WTC11 (cell line): ENCODE data around the gene GUCD1.

Experiments used
- CTCF ChIP-seq: fragments of 200-600 bp; IDR thresholded peaks from 2 replicates; pipeline ENCODE4 v1.8.0; 2022; ENCODE audit warnings: antibody characterized with exemption
- SMAD3 ChIP-seq: sonication (generic); formaldehyde crosslinking; IDR thresholded peaks from 2 replicates; pipeline ENCODE4 v1.8.0; 2022; ENCODE audit warnings: missing genetic modification reagents, mild to moderate bottlenecking, borderline replicate concordance

- TF ChIP-seq CTCF (no peak), SMAD3 (CRISPR knock-in tag) (no peak)
Measured at GRCh38 chr22:24494167-24494527, 60.8 kb downstream of the GUCD1 start.
